GM23338 (cell line): ENCODE data around the gene CDKAL1. TPM values are rescaled to one million over a fixed set of nuclear protein-coding genes. Genes with fewer than 3 reads are reported as not detected.
A peak's percentile ranks its signal among the peaks of the same experiment; 100 is the strongest.

ENCODE experiments used
- ATAC-seq: fragments of 200-7000 bp; cut with Tn5 transposase; 3 replicates; pipeline ENCODE4 v1.9.1; 2020
- DNase-seq: peaks from one replicate; pipeline ENCODE4 v3.0.0-alpha.2; 2015; ENCODE audit warnings: low spot score
- H2AFZ ChIP-seq: fragments of 200-600 bp; sonication (generic); 2 replicates; pipeline ENCODE4 v1.8.0; 2016; ENCODE audit warnings: antibody characterized with exemption, mild to moderate bottlenecking, moderate library complexity
- H3F3A ChIP-seq: fragments of 200-600 bp; sonication (generic); replicated peaks from 2 replicates; pipeline ENCODE4 v1.8.0; 2017; ENCODE audit warnings: antibody characterized with exemption, mixed run types, low read depth
- H3K27ac ChIP-seq: fragments of 200-600 bp; sonication (generic); 2 replicates; pipeline ENCODE4 v1.6.1; 2016; ENCODE audit warnings: low read depth
- H3K27me3 ChIP-seq: fragments of 200-600 bp; sonication (generic); 2 replicates; pipeline ENCODE4 v1.8.0; 2016; ENCODE audit warnings: mild to moderate bottlenecking, mixed run types, moderate library complexity; ENCODE audit not compliant: insufficient read depth
- H3K36me3 ChIP-seq: fragments of 200-600 bp; sonication (generic); 2 replicates; pipeline ENCODE4 v1.8.0; 2016; ENCODE audit warnings: mild to moderate bottlenecking; ENCODE audit not compliant: insufficient read depth
- H3K4me1 ChIP-seq: fragments of 200-600 bp; sonication (generic); 2 replicates; pipeline ENCODE4 v1.8.0; 2016; ENCODE audit warnings: mild to moderate bottlenecking, moderate library complexity; ENCODE audit not compliant: insufficient read depth
- H3K4me2 ChIP-seq: fragments of 200-600 bp; sonication (generic); 2 replicates; pipeline ENCODE4 v1.7.1; 2017; ENCODE audit warnings: mixed run types
- H3K4me3 ChIP-seq: fragments of 200-600 bp; sonication (generic); 2 replicates; pipeline ENCODE4 v1.6.1; 2016; ENCODE audit warnings: mixed run types
- H3K79me2 ChIP-seq: fragments of 200-600 bp; sonication (generic); replicated peaks from 2 replicates; pipeline ENCODE4 v1.8.0; 2017; ENCODE audit warnings: mild to moderate bottlenecking; ENCODE audit not compliant: insufficient read depth
- H3K9me2 ChIP-seq: fragments of 200-600 bp; sonication (generic); 2 replicates; pipeline ENCODE4 v1.8.0; 2017; ENCODE audit not compliant: insufficient read depth
- H4K20me1 ChIP-seq: fragments of 200-600 bp; sonication (generic); replicated peaks from 2 replicates; pipeline ENCODE4 v1.8.0; 2017; ENCODE audit warnings: mild to moderate bottlenecking; ENCODE audit not compliant: insufficient read depth
- H3K27ac Mint-ChIP-seq: 2 replicates; pipeline ENCODE4 v1.8.0; 2020; ENCODE audit warnings: inconsistent platforms, mild to moderate bottlenecking, moderate library complexity, mixed read lengths
- H3K27me3 Mint-ChIP-seq: 3 replicates; pipeline ENCODE4 v1.8.0; 2022; ENCODE audit warnings: low read depth, mild to moderate bottlenecking, moderate library complexity, mixed read lengths, inconsistent platforms; ENCODE audit not compliant: insufficient read depth, poor library complexity
- H3K36me3 Mint-ChIP-seq: 3 replicates; pipeline ENCODE4 v1.8.0; 2021; ENCODE audit warnings: low read depth, mild to moderate bottlenecking, inconsistent platforms, moderate library complexity, mixed read lengths
- H3K4me1 Mint-ChIP-seq: 3 replicates; pipeline ENCODE4 v1.8.0; 2020; ENCODE audit warnings: mild to moderate bottlenecking, inconsistent platforms, mixed read lengths
- H3K4me3 Mint-ChIP-seq: 3 replicates; pipeline ENCODE4 v1.8.0; 2021; ENCODE audit warnings: moderate library complexity, mild to moderate bottlenecking, inconsistent platforms, mixed read lengths
- H3K9me3 Mint-ChIP-seq: 3 replicates; pipeline ENCODE4 v1.8.0; 2020; ENCODE audit warnings: moderate library complexity, mild to moderate bottlenecking, inconsistent platforms, mixed read lengths
- CREB1 ChIP-seq: fragments of 250-450 bp; sonication (Bioruptor Pico); IDR thresholded peaks from 2 replicates; pipeline ENCODE4 v1.5.0; 2020; ENCODE audit warnings: low read depth, mild to moderate bottlenecking, moderate library complexity
- EZH2 ChIP-seq: fragments of 200-600 bp; sonication (generic); IDR thresholded peaks from one replicate; pipeline ENCODE4 v1.8.0; 2017; ENCODE audit warnings: antibody characterized with exemption, mild to moderate bottlenecking, low read depth; ENCODE audit not compliant: unreplicated experiment
- EZH2phosphoT487 ChIP-seq: fragments of 200-600 bp; sonication (generic); IDR thresholded peaks from one replicate; pipeline ENCODE4 v1.8.1; 2018; ENCODE audit warnings: antibody characterized with exemption; ENCODE audit not compliant: unreplicated experiment
- JUNB ChIP-seq: IDR thresholded peaks from one replicate; pipeline ENCODE4 v1.6.1; 2016; ENCODE audit warnings: antibody characterized with exemption; ENCODE audit not compliant: unreplicated experiment
- NANOG ChIP-seq: IDR thresholded peaks from 2 replicates; pipeline ENCODE4 v1.6.1; 2016; ENCODE audit warnings: antibody characterized with exemption, borderline replicate concordance
- POLR2AphosphoS5 ChIP-seq: IDR thresholded peaks from 2 replicates; pipeline ENCODE4 v1.6.1; 2016; ENCODE audit warnings: antibody characterized with exemption, low read depth
- STAT1 ChIP-seq: IDR thresholded peaks from one replicate; pipeline ENCODE4 v1.6.1; 2016; ENCODE audit warnings: antibody characterized with exemption; ENCODE audit not compliant: unreplicated experiment
- ZNF114 ChIP-seq: fragments of 250-450 bp; sonication (Bioruptor Pico); IDR thresholded peaks from 2 replicates; pipeline ENCODE4 v1.5.0; 2020; ENCODE audit warnings: mild to moderate bottlenecking, moderate library complexity
- ZNF331 ChIP-seq: fragments of 250-450 bp; sonication (Bioruptor Pico); IDR thresholded peaks from 2 replicates; pipeline ENCODE4 v1.5.0; 2020; ENCODE audit warnings: low read depth, mild to moderate bottlenecking, moderate library complexity
- polyA plus RNA-seq: library from polyadenylated mRNA; unstranded; fragments of >200 nt; fragmentation: Nextera tagmentation; extraction: Ambion mirVana; gene quantifications from 2 replicates; pipeline ENCODE4 v1.2.1, GENCODE V29; 2016
- total RNA-seq: library from RNA; depleted of rRNA; stranded (reverse); fragments of >200 nt; shearing (Covaris generic); gene quantifications from 2 replicates; pipeline ENCODE4 v1.2.3, GENCODE V29; 2014
- TF ChIP-seq, protein P1 (sequence below): IDR thresholded peaks from 2 replicates; pipeline ENCODE4 v1.6.1; 2016; ENCODE audit warnings: antibody characterized with exemption
- TF ChIP-seq, protein P2 (sequence below): fragments of 250-450 bp; sonication (Bioruptor Pico); IDR thresholded peaks from 2 replicates; pipeline ENCODE4 v1.5.0; 2020; ENCODE audit warnings: mild to moderate bottlenecking, moderate library complexity
- TF ChIP-seq, protein P3 (sequence below): IDR thresholded peaks from one replicate; pipeline ENCODE4 v1.6.1; 2018; ENCODE audit warnings: antibody characterized with exemption; ENCODE audit not compliant: unreplicated experiment
- TF ChIP-seq, protein P4 (sequence below), 2 experiments: fragments of 200-600 bp in 1 of 2; sonication (generic) in 1 of 2; conservative IDR thresholded peaks; 2 replicates each; pipeline versions ENCODE4 v1.5.1 to v1.6.1; 2016 to 2017; ENCODE audit warnings: antibody characterized with exemption in 2 of 2, low read depth in 2 of 2, mild to moderate bottlenecking in 2 of 2, moderate library complexity in 1 of 2

Gene CDKAL1
- total and polyA plus RNA-seq, 2 experiments from 2014 or later: 17.8 to 35.0 TPM

DNA sequence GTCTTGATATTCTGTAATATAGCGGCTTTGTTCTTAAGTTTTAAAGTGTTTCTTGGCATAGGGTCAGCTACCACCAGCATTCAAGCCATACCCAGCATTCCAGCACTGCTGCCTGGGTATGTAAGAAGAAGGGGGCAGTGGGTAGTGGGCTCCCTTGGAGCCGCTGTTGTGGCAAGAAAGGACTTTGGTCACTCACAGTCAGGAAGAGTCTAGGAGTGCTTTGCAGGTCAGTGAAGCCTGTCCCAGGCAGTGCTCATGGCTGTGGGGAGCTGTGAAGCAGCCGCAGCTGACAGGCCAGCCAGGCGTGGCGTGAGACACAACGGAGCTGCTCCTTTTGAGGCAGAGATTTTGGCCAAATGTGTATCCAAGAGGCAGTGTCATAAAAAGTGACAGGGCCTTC lies 512.0 kb downstream of the CDKAL1 start:
- H4K20me1 ChIP-seq: no peaks in the 10 kb centered on the region
- no peaks in the 10 kb centered on the region for H3K79me2 ChIP-seq
- Mint-ChIP-seq H3K9me3 (no peaks in the 10 kb centered on the region), H3K27me3 (no peaks in the 10 kb centered on the region), H3K4me3 (no peak overlapping the region), H3K27ac (0 out of 2 replicates have a peak overlapping the region, but pooled peaks have one; percentile 18), H3K4me1 (no peaks in the 10 kb centered on the region; the same call in 2 of the 3 replicates), H3K36me3 (no peaks in the 10 kb centered on the region)
- DNase-seq (no peak), ATAC-seq (no peak; the same call in 2 of the 3 replicates)
- no peak overlapping the region; the same call in 1 of the 2 replicates for H3K27ac ChIP-seq
- TF ChIP-seq, protein P1, sequence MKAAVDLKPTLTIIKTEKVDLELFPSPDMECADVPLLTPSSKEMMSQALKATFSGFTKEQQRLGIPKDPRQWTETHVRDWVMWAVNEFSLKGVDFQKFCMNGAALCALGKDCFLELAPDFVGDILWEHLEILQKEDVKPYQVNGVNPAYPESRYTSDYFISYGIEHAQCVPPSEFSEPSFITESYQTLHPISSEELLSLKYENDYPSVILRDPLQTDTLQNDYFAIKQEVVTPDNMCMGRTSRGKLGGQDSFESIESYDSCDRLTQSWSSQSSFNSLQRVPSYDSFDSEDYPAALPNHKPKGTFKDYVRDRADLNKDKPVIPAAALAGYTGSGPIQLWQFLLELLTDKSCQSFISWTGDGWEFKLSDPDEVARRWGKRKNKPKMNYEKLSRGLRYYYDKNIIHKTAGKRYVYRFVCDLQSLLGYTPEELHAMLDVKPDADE: no peak
- TF ChIP-seq STAT1: no peak
- no peak for TF ChIP-seq EZH2
- no peak for TF ChIP-seq NANOG
- TF ChIP-seq, protein P2, sequence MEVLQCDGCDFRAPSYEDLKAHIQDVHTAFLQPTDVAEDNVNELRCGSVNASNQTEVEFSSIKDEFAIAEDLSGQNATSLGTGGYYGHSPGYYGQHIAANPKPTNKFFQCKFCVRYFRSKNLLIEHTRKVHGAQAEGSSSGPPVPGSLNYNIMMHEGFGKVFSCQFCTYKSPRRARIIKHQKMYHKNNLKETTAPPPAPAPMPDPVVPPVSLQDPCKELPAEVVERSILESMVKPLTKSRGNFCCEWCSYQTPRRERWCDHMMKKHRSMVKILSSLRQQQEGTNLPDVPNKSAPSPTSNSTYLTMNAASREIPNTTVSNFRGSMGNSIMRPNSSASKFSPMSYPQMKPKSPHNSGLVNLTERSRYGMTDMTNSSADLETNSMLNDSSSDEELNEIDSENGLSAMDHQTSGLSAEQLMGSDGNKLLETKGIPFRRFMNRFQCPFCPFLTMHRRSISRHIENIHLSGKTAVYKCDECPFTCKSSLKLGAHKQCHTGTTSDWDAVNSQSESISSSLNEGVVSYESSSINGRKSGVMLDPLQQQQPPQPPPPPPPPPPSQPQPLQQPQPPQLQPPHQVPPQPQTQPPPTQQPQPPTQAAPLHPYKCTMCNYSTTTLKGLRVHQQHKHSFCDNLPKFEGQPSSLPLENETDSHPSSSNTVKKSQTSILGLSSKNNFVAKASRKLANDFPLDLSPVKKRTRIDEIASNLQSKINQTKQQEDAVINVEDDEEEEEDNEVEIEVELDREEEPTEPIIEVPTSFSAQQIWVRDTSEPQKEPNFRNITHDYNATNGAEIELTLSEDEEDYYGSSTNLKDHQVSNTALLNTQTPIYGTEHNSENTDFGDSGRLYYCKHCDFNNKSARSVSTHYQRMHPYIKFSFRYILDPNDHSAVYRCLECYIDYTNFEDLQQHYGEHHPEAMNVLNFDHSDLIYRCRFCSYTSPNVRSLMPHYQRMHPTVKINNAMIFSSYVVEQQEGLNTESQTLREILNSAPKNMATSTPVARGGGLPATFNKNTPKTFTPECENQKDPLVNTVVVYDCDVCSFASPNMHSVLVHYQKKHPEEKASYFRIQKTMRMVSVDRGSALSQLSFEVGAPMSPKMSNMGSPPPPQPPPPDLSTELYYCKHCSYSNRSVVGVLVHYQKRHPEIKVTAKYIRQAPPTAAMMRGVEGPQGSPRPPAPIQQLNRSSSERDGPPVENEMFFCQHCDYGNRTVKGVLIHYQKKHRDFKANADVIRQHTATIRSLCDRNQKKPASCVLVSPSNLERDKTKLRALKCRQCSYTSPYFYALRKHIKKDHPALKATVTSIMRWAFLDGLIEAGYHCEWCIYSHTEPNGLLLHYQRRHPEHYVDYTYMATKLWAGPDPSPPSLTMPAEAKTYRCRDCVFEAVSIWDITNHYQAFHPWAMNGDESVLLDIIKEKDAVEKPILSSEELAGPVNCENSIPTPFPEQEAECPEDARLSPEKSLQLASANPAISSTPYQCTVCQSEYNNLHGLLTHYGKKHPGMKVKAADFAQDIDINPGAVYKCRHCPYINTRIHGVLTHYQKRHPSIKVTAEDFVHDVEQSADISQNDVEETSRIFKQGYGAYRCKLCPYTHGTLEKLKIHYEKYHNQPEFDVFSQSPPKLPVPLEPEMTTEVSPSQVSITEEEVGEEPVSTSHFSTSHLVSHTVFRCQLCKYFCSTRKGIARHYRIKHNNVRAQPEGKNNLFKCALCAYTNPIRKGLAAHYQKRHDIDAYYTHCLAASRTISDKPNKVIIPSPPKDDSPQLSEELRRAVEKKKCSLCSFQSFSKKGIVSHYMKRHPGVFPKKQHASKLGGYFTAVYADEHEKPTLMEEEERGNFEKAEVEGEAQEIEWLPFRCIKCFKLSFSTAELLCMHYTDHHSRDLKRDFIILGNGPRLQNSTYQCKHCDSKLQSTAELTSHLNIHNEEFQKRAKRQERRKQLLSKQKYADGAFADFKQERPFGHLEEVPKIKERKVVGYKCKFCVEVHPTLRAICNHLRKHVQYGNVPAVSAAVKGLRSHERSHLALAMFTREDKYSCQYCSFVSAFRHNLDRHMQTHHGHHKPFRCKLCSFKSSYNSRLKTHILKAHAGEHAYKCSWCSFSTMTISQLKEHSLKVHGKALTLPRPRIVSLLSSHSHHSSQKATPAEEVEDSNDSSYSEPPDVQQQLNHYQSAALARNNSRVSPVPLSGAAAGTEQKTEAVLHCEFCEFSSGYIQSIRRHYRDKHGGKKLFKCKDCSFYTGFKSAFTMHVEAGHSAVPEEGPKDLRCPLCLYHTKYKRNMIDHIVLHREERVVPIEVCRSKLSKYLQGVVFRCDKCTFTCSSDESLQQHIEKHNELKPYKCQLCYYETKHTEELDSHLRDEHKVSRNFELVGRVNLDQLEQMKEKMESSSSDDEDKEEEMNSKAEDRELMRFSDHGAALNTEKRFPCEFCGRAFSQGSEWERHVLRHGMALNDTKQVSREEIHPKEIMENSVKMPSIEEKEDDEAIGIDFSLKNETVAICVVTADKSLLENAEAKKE (CRISPR knock-in tag): no peak
- no peak for TF ChIP-seq ZNF331 (CRISPR knock-in tag)
- no peak for TF ChIP-seq EZH2phosphoT487
- TF ChIP-seq, protein P3, sequence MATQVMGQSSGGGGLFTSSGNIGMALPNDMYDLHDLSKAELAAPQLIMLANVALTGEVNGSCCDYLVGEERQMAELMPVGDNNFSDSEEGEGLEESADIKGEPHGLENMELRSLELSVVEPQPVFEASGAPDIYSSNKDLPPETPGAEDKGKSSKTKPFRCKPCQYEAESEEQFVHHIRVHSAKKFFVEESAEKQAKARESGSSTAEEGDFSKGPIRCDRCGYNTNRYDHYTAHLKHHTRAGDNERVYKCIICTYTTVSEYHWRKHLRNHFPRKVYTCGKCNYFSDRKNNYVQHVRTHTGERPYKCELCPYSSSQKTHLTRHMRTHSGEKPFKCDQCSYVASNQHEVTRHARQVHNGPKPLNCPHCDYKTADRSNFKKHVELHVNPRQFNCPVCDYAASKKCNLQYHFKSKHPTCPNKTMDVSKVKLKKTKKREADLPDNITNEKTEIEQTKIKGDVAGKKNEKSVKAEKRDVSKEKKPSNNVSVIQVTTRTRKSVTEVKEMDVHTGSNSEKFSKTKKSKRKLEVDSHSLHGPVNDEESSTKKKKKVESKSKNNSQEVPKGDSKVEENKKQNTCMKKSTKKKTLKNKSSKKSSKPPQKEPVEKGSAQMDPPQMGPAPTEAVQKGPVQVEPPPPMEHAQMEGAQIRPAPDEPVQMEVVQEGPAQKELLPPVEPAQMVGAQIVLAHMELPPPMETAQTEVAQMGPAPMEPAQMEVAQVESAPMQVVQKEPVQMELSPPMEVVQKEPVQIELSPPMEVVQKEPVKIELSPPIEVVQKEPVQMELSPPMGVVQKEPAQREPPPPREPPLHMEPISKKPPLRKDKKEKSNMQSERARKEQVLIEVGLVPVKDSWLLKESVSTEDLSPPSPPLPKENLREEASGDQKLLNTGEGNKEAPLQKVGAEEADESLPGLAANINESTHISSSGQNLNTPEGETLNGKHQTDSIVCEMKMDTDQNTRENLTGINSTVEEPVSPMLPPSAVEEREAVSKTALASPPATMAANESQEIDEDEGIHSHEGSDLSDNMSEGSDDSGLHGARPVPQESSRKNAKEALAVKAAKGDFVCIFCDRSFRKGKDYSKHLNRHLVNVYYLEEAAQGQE: no peak
- TF ChIP-seq, protein P4, sequence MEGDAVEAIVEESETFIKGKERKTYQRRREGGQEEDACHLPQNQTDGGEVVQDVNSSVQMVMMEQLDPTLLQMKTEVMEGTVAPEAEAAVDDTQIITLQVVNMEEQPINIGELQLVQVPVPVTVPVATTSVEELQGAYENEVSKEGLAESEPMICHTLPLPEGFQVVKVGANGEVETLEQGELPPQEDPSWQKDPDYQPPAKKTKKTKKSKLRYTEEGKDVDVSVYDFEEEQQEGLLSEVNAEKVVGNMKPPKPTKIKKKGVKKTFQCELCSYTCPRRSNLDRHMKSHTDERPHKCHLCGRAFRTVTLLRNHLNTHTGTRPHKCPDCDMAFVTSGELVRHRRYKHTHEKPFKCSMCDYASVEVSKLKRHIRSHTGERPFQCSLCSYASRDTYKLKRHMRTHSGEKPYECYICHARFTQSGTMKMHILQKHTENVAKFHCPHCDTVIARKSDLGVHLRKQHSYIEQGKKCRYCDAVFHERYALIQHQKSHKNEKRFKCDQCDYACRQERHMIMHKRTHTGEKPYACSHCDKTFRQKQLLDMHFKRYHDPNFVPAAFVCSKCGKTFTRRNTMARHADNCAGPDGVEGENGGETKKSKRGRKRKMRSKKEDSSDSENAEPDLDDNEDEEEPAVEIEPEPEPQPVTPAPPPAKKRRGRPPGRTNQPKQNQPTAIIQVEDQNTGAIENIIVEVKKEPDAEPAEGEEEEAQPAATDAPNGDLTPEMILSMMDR (conservative IDR thresholded peaks at IDR 0.05; ENCODE audit: low read depth in 2 of 2): no peak
- no peak for TF ChIP-seq ZNF114 (CRISPR knock-in tag)
- no peak for TF ChIP-seq JUNB
- TF ChIP-seq CREB1 (CRISPR knock-in tag): no peak
- TF ChIP-seq POLR2AphosphoS5: no peak
- no peak overlapping the region for H3K4me3 ChIP-seq
- H3K27me3 ChIP-seq: no peaks in the 10 kb centered on the region
- H3K4me2 ChIP-seq: no peak overlapping the region
- no peaks in the 10 kb centered on the region for H3F3A ChIP-seq
- no peak overlapping the region for H2AFZ ChIP-seq
- H3K9me2 ChIP-seq: no peaks in the 10 kb centered on the region
- H3K4me1 ChIP-seq: no peaks in the 10 kb centered on the region
- no peaks in the 10 kb centered on the region for H3K36me3 ChIP-seq
